WTC11 (cell line): ENCODE results near the gene NDRG4. TPM values are rescaled to one million over a fixed set of nuclear protein-coding genes. Genes with fewer than 3 reads are reported as not detected.

Experiments
- ETV6 ChIP-seq: sonication (generic); formaldehyde crosslinking; IDR thresholded peaks from 2 replicates; pipeline ENCODE4 v1.8.1; 2022; ENCODE audit warnings: mild to moderate bottlenecking, missing genetic modification reagents
- FOXP1 ChIP-seq: sonication (generic); formaldehyde crosslinking; IDR thresholded peaks from 2 replicates; pipeline ENCODE4 v1.8.0; 2022; ENCODE audit warnings: missing genetic modification reagents, mild to moderate bottlenecking, moderate library complexity, borderline replicate concordance
- GABPB1 ChIP-seq: sonication (generic); formaldehyde crosslinking; IDR thresholded peaks from 2 replicates; pipeline ENCODE4 v1.8.1; 2023; ENCODE audit warnings: mild to moderate bottlenecking, missing genetic modification reagents
- GTF2I ChIP-seq: fragments of 250-450 bp; sonication (Bioruptor Pico); conservative IDR thresholded peaks from 2 replicates; pipeline ENCODE4 v1.4.0; 2021; ENCODE audit warnings: mild to moderate bottlenecking
- JAZF1 ChIP-seq: fragments of 250-450 bp; sonication (Bioruptor Pico); IDR thresholded peaks from 2 replicates; pipeline ENCODE4 v1.9.0; 2021; ENCODE audit warnings: moderate library complexity, mild to moderate bottlenecking, inconsistent platforms
- NFATC4 ChIP-seq: fragments of 250-450 bp; sonication (Bioruptor Pico); IDR thresholded peaks from 2 replicates; pipeline ENCODE4 v1.9.0; 2021; ENCODE audit warnings: mild to moderate bottlenecking
- ZNF121 ChIP-seq: sonication (generic); formaldehyde crosslinking; IDR thresholded peaks from 2 replicates; pipeline ENCODE4 v1.8.0; 2023; ENCODE audit warnings: missing genetic modification reagents
- ZNF138 ChIP-seq: sonication (generic); formaldehyde crosslinking; conservative IDR thresholded peaks from 2 replicates; pipeline ENCODE4 v1.8.1; 2022; ENCODE audit warnings: mild to moderate bottlenecking, moderate library complexity, missing genetic modification reagents
- ZNF232 ChIP-seq: sonication (generic); formaldehyde crosslinking; IDR thresholded peaks from 2 replicates; pipeline ENCODE4 v1.8.0; 2022; ENCODE audit warnings: mild to moderate bottlenecking, missing genetic modification reagents
- ZNF317 ChIP-seq: sonication (generic); formaldehyde crosslinking; IDR thresholded peaks from 2 replicates; pipeline ENCODE4 v1.8.1; 2023; ENCODE audit warnings: low read depth, mild to moderate bottlenecking, moderate library complexity, missing genetic modification reagents, borderline replicate concordance
- total RNA-seq: library from RNA; stranded (reverse); gene quantifications from 3 replicates; pipeline ENCODE4 v1.2.3, GENCODE V29; 2021
- TF ChIP-seq, protein P1 (sequence below): sonication (generic); formaldehyde crosslinking; IDR thresholded peaks from 2 replicates; pipeline ENCODE4 v1.8.1; 2023; ENCODE audit warnings: mild to moderate bottlenecking, moderate library complexity, missing genetic modification reagents
- TF ChIP-seq, protein P2 (sequence below): sonication (generic); formaldehyde crosslinking; IDR thresholded peaks from 2 replicates; pipeline ENCODE4 v1.8.1; 2023; ENCODE audit warnings: mild to moderate bottlenecking, missing genetic modification reagents
- TF ChIP-seq, protein P3 (sequence below): fragments of 250-450 bp; sonication (Bioruptor Pico); conservative IDR thresholded peaks from 2 replicates; pipeline ENCODE4 v1.9.0; 2021; ENCODE audit warnings: mild to moderate bottlenecking
- TF ChIP-seq, protein P4 (sequence below): sonication (generic); formaldehyde crosslinking; IDR thresholded peaks from 2 replicates; pipeline ENCODE4 v1.8.1; 2022; ENCODE audit warnings: missing genetic modification reagents, borderline replicate concordance
- TF ChIP-seq, protein P5 (sequence below): fragments of 250-450 bp; sonication (Bioruptor Pico); IDR thresholded peaks from 2 replicates; pipeline ENCODE4 v1.9.0; 2021; ENCODE audit warnings: mild to moderate bottlenecking
- TF ChIP-seq, protein P6 (sequence below): sonication (generic); formaldehyde crosslinking; IDR thresholded peaks from 2 replicates; pipeline ENCODE4 v1.8.1; 2023; ENCODE audit warnings: mild to moderate bottlenecking, missing genetic modification reagents, moderate library complexity
- TF ChIP-seq, protein P7 (sequence below): fragments of 200-600 bp; IDR thresholded peaks from 2 replicates; pipeline ENCODE4 v1.8.0; 2022; ENCODE audit warnings: antibody characterized with exemption
- TF ChIP-seq, protein P8 (sequence below): fragments of 250-450 bp; sonication (Bioruptor Pico); IDR thresholded peaks from 2 replicates; pipeline ENCODE4 v2.1.2; 2022; ENCODE audit warnings: mild to moderate bottlenecking, moderate library complexity
- TF ChIP-seq, protein P9 (sequence below): fragments of 250-450 bp; sonication (Bioruptor Pico); IDR thresholded peaks from 2 replicates; pipeline ENCODE4 v1.8.0; 2021; ENCODE audit warnings: mild to moderate bottlenecking
- TF ChIP-seq, protein P10 (sequence below): sonication (generic); formaldehyde crosslinking; IDR thresholded peaks from 2 replicates; pipeline ENCODE4 v1.8.0; 2023; ENCODE audit warnings: mild to moderate bottlenecking, missing genetic modification reagents

The NDRG4 gene
- total RNA-seq, 1 experiment from 2014 or later, result 20.5 TPM

DNA sequence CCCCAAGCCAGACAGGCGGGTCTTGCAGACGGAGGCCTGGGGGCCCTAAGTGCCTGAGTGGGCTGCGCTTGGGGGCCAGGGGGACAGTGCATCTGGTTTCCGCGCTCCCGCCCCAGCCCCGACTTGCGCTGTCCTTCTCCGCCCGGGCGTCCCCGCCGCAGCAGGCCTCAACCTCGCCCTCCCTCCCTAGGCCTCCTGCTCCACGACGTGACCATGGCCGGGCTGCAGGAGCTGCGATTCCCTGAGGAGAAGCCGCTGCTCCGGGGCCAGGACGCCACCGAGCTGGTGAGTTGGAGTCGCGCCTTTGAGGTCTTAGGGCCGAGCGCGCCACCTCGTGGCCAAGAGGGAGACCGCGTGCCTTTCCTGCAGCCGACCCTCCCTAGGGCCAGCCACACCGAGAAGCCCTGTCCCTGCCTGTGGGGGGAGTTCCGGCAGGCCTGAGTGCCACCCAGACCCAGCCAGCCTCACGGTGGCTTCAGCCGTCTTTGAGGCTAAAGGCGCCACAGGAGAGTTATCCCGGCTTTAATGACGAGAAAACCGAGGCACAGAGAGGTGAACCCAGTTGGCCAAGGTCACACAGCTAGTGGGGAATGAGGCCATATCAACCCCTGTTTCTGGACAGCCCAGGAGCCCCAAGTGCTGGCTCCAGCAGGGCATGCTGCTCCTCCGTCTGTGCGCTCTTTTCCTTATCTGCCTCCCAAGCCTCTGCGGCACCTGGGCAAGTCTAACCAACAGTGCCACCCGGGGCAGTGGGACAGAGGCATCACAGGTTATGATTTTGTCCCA is 12.2 kb upstream of the NDRG4 start (continued):
- TF ChIP-seq, protein P1, sequence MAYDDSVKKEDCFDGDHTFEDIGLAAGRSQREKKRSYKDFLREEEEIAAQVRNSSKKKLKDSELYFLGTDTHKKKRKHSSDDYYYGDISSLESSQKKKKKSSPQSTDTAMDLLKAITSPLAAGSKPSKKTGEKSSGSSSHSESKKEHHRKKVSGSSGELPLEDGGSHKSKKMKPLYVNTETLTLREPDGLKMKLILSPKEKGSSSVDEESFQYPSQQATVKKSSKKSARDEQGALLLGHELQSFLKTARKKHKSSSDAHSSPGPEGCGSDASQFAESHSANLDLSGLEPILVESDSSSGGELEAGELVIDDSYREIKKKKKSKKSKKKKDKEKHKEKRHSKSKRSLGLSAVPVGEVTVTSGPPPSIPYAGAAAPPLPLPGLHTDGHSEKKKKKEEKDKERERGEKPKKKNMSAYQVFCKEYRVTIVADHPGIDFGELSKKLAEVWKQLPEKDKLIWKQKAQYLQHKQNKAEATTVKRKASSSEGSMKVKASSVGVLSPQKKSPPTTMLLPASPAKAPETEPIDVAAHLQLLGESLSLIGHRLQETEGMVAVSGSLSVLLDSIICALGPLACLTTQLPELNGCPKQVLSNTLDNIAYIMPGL (CRISPR knock-in tag), result peak; percentile 98
- TF ChIP-seq, protein P2, sequence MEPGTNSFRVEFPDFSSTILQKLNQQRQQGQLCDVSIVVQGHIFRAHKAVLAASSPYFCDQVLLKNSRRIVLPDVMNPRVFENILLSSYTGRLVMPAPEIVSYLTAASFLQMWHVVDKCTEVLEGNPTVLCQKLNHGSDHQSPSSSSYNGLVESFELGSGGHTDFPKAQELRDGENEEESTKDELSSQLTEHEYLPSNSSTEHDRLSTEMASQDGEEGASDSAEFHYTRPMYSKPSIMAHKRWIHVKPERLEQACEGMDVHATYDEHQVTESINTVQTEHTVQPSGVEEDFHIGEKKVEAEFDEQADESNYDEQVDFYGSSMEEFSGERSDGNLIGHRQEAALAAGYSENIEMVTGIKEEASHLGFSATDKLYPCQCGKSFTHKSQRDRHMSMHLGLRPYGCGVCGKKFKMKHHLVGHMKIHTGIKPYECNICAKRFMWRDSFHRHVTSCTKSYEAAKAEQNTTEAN (CRISPR knock-in tag), result no peak
- TF ChIP-seq, protein P3, sequence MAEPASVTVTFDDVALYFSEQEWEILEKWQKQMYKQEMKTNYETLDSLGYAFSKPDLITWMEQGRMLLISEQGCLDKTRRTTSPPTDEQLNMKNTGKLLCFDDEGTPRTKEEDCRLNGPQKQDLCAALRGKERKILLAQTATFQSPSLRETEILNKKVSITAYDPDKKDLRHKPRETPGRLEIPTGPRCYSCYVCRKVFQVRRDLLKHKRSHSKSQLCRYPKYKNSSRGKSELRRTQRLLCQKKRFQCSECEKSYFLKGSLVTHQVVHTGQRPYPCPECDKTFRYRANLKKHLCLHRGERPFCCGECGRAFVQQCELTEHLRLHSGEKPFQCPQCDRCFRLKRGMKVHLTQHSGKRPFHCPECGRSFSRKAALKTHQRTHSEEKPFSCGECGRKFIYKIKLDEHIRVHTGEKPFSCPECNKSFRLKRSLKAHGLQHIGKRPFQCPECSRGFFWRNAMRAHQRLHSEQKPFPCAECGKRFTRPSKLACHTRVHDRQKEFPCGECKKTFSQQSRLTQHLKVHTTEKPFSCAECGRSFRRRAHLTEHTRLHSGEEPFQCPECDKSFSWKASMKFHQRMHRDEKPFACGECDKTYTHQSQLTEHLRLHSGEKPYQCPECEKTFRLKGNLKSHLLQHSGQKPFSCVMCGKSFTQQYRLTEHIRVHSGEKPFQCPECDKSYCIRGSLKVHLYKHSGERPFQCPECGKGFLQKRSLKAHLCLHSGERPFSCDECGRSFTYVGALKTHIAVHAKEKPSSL (CRISPR knock-in tag), result no peak
- TF ChIP-seq ZNF121 (CRISPR knock-in tag) (0 out of 2 replicates have a peak, but pooled peaks have one; percentile 16), GTF2I (CRISPR knock-in tag) (0 out of 2 replicates have a peak, but pooled peaks have one; percentile 66), ZNF138 (CRISPR knock-in tag) (no peak), FOXP1 (CRISPR knock-in tag) (peak; percentile 85; the same call in 1 of the 2 replicates), NFATC4 (CRISPR knock-in tag) (no peak), GABPB1 (no peak), ETV6 (peak; percentile 90), ZNF317 (CRISPR knock-in tag) (no peak), JAZF1 (CRISPR knock-in tag) (no peak), ZNF232 (CRISPR knock-in tag) (peak; percentile 67; the same call in 1 of the 2 replicates)
- TF ChIP-seq, protein P4, sequence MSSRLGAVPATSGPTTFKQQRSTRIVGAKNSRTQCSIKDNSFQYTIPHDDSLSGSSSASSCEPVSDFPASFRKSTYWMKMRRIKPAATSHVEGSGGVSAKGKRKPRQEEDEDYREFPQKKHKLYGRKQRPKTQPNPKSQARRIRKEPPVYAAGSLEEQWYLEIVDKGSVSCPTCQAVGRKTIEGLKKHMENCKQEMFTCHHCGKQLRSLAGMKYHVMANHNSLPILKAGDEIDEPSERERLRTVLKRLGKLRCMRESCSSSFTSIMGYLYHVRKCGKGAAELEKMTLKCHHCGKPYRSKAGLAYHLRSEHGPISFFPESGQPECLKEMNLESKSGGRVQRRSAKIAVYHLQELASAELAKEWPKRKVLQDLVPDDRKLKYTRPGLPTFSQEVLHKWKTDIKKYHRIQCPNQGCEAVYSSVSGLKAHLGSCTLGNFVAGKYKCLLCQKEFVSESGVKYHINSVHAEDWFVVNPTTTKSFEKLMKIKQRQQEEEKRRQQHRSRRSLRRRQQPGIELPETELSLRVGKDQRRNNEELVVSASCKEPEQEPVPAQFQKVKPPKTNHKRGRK, result no peak
- TF ChIP-seq, protein P5, sequence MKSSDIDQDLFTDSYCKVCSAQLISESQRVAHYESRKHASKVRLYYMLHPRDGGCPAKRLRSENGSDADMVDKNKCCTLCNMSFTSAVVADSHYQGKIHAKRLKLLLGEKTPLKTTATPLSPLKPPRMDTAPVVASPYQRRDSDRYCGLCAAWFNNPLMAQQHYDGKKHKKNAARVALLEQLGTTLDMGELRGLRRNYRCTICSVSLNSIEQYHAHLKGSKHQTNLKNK, result no peak
- TF ChIP-seq, protein P6, sequence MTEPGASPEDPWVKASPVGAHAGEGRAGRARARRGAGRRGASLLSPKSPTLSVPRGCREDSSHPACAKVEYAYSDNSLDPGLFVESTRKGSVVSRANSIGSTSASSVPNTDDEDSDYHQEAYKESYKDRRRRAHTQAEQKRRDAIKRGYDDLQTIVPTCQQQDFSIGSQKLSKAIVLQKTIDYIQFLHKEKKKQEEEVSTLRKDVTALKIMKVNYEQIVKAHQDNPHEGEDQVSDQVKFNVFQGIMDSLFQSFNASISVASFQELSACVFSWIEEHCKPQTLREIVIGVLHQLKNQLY (CRISPR knock-in tag), result no peak
- TF ChIP-seq, protein P7, sequence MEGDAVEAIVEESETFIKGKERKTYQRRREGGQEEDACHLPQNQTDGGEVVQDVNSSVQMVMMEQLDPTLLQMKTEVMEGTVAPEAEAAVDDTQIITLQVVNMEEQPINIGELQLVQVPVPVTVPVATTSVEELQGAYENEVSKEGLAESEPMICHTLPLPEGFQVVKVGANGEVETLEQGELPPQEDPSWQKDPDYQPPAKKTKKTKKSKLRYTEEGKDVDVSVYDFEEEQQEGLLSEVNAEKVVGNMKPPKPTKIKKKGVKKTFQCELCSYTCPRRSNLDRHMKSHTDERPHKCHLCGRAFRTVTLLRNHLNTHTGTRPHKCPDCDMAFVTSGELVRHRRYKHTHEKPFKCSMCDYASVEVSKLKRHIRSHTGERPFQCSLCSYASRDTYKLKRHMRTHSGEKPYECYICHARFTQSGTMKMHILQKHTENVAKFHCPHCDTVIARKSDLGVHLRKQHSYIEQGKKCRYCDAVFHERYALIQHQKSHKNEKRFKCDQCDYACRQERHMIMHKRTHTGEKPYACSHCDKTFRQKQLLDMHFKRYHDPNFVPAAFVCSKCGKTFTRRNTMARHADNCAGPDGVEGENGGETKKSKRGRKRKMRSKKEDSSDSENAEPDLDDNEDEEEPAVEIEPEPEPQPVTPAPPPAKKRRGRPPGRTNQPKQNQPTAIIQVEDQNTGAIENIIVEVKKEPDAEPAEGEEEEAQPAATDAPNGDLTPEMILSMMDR, result peak; percentile 95
- TF ChIP-seq, protein P8, sequence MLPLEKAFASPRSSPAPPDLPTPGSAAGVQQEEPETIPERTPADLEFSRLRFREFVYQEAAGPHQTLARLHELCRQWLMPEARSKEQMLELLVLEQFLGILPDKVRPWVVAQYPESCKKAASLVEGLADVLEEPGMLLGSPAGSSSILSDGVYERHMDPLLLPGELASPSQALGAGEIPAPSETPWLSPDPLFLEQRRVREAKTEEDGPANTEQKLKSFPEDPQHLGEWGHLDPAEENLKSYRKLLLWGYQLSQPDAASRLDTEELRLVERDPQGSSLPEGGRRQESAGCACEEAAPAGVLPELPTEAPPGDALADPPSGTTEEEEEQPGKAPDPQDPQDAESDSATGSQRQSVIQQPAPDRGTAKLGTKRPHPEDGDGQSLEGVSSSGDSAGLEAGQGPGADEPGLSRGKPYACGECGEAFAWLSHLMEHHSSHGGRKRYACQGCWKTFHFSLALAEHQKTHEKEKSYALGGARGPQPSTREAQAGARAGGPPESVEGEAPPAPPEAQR (CRISPR knock-in tag), result no peak
- TF ChIP-seq, protein P9, sequence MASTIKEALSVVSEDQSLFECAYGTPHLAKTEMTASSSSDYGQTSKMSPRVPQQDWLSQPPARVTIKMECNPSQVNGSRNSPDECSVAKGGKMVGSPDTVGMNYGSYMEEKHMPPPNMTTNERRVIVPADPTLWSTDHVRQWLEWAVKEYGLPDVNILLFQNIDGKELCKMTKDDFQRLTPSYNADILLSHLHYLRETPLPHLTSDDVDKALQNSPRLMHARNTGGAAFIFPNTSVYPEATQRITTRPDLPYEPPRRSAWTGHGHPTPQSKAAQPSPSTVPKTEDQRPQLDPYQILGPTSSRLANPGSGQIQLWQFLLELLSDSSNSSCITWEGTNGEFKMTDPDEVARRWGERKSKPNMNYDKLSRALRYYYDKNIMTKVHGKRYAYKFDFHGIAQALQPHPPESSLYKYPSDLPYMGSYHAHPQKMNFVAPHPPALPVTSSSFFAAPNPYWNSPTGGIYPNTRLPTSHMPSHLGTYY (CRISPR knock-in tag), result no peak
- TF ChIP-seq, protein P10, sequence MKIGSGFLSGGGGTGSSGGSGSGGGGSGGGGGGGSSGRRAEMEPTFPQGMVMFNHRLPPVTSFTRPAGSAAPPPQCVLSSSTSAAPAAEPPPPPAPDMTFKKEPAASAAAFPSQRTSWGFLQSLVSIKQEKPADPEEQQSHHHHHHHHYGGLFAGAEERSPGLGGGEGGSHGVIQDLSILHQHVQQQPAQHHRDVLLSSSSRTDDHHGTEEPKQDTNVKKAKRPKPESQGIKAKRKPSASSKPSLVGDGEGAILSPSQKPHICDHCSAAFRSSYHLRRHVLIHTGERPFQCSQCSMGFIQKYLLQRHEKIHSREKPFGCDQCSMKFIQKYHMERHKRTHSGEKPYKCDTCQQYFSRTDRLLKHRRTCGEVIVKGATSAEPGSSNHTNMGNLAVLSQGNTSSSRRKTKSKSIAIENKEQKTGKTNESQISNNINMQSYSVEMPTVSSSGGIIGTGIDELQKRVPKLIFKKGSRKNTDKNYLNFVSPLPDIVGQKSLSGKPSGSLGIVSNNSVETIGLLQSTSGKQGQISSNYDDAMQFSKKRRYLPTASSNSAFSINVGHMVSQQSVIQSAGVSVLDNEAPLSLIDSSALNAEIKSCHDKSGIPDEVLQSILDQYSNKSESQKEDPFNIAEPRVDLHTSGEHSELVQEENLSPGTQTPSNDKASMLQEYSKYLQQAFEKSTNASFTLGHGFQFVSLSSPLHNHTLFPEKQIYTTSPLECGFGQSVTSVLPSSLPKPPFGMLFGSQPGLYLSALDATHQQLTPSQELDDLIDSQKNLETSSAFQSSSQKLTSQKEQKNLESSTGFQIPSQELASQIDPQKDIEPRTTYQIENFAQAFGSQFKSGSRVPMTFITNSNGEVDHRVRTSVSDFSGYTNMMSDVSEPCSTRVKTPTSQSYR (CRISPR knock-in tag), result no peak
